RWPE2 (cell line): ENCODE data around the gene IGSF9B.

Experiments
- ATAC-seq: fragments of 200-7000 bp; cut with Tn5 transposase; 3 replicates; pipeline ENCODE4 v1.9.1; 2021; ENCODE audit warnings: low read depth
- DNase-seq: peaks from one replicate; pipeline ENCODE4 v3.0.0-alpha.2; 2020; ENCODE audit warnings: low spot score
- H3K27ac ChIP-seq: fragments of 450-650 bp; 2 replicates; pipeline ENCODE4 v1.5.1; 2017; ENCODE audit warnings: mild to moderate bottlenecking; ENCODE audit not compliant: poor library complexity, severe bottlenecking
- H3K27me3 ChIP-seq: fragments of 250-450 bp; sonication (Bioruptor Pico); 2 replicates; pipeline ENCODE4 v1.5.1; 2021; ENCODE audit warnings: mild to moderate bottlenecking, moderate library complexity; ENCODE audit not compliant: insufficient read depth, poor library complexity, severe bottlenecking
- H3K36me3 ChIP-seq: fragments of 250-450 bp; sonication (Bioruptor Pico); 2 replicates; pipeline ENCODE4 v1.5.1; 2020; ENCODE audit warnings: low read depth, mild to moderate bottlenecking, moderate library complexity
- H3K4me1 ChIP-seq: fragments of 250-450 bp; sonication (Bioruptor Pico); 2 replicates; pipeline ENCODE4 v1.5.1; 2021; ENCODE audit warnings: mild to moderate bottlenecking, moderate library complexity; ENCODE audit not compliant: insufficient read depth, poor library complexity, severe bottlenecking
- H3K4me3 ChIP-seq: fragments of 250-450 bp; sonication (Bioruptor Pico); 2 replicates; pipeline ENCODE4 v1.5.1; 2021; ENCODE audit warnings: mild to moderate bottlenecking, moderate library complexity; ENCODE audit not compliant: severe bottlenecking
- H3K9me3 ChIP-seq: fragments of 250-450 bp; sonication (Bioruptor Pico); 2 replicates; pipeline ENCODE4 v1.5.1; 2021; ENCODE audit warnings: mild to moderate bottlenecking, moderate library complexity; ENCODE audit not compliant: severe bottlenecking
- CTCF ChIP-seq: fragments of 450-650 bp; IDR thresholded peaks from one replicate; pipeline ENCODE4 v1.5.1; 2017; ENCODE audit warnings: mild to moderate bottlenecking, moderate library complexity; ENCODE audit not compliant: poor library complexity, severe bottlenecking

The IGSF9B gene

GRCh38 chr11:133936592-133936991 lies 20.2 kb downstream of the IGSF9B start:
- H3K27me3 ChIP-seq, result no peaks in the 10 kb centered on the region
- no peak overlapping the region for H3K27ac ChIP-seq
- no peak for ATAC-seq
- no peak overlapping the region for H3K4me3 ChIP-seq
- DNase-seq, result peak; percentile 48
- no peaks in the 10 kb centered on the region for H3K36me3 ChIP-seq
- no peaks in the 10 kb centered on the region for H3K9me3 ChIP-seq
- TF ChIP-seq CTCF, result no peak
- H3K4me1 ChIP-seq, result peaks cover 4% of the 10 kb centered on the region

- no peaks in the 10 kb centered on the region for H3K27me3 ChIP-seq
- H3K4me1 ChIP-seq, result peaks cover 4% of the 10 kb centered on the region
- H3K27ac ChIP-seq, result no peak overlapping the region
- DNase-seq (peak; percentile 62), ATAC-seq (no peak)
- TF ChIP-seq CTCF, result no peak
- no peaks in the 10 kb centered on the region for H3K36me3 ChIP-seq
- no peak overlapping the region for H3K4me3 ChIP-seq
- H3K9me3 ChIP-seq, result no peaks in the 10 kb centered on the region
Observed at GRCh38 chr11:133936136-133936535, 20.6 kb downstream of the IGSF9B start.

- peak; percentile 52 for DNase-seq
- no peak for TF ChIP-seq CTCF
- Histone ChIP-seq H3K27me3 (no peaks in the 10 kb centered on the region), H3K4me3 (no peak overlapping the region), H3K4me1 (peaks cover 4% of the 10 kb centered on the region), H3K27ac (no peak overlapping the region), H3K36me3 (no peaks in the 10 kb centered on the region), H3K9me3 (no peaks in the 10 kb centered on the region)
- no peak for ATAC-seq
Observed at GRCh38 chr11:133935551-133935910, 21.2 kb downstream of the IGSF9B start.

GRCh38 chr11:133934599-133935550 lies 21.9 kb downstream of the IGSF9B start:
- Histone ChIP-seq H3K27me3 (no peaks in the 10 kb centered on the region), H3K4me3 (no peak overlapping the region), H3K9me3 (no peaks in the 10 kb centered on the region), H3K4me1 (peaks cover 4% of the 10 kb centered on the region), H3K36me3 (no peaks in the 10 kb centered on the region), H3K27ac (no peak overlapping the region)
- no peak for TF ChIP-seq CTCF
- ATAC-seq, result peak; percentile 93
- peak; percentile 70 for DNase-seq

GRCh38 chr11:133934096-133934495 lies 22.7 kb downstream of the IGSF9B start:
- DNase-seq, result no peak
- H3K9me3 ChIP-seq, result no peaks in the 10 kb centered on the region
- H3K4me1 ChIP-seq, result peaks cover 4% of the 10 kb centered on the region
- ATAC-seq, result no peak
- no peaks in the 10 kb centered on the region for H3K27me3 ChIP-seq
- no peak for TF ChIP-seq CTCF
- no peak overlapping the region for H3K4me3 ChIP-seq
- H3K27ac ChIP-seq, result no peak overlapping the region
- no peaks in the 10 kb centered on the region for H3K36me3 ChIP-seq
